Neural crest cell (in vitro differentiated cells): ENCODE measurements around the gene SEMA5B. TPM values are rescaled to one million over a fixed set of nuclear protein-coding genes. Genes with fewer than 3 reads are reported as not detected.

Experiments
- DNase-seq: peaks from one replicate; pipeline ENCODE4 v3.0.0; 2021; ENCODE audit warnings: low read depth, mixed read lengths, low spot score
- H3K27ac Mint-ChIP-seq: one replicate; pipeline ENCODE4 v1.8.0; 2021; ENCODE audit warnings: mild to moderate bottlenecking, mixed read lengths; ENCODE audit not compliant: unreplicated experiment
- H3K27me3 Mint-ChIP-seq: 2 replicates; pipeline ENCODE4 v1.8.0; 2021; ENCODE audit warnings: low read depth, mild to moderate bottlenecking, mixed read lengths
- H3K36me3 Mint-ChIP-seq: 2 replicates; pipeline ENCODE4 v1.8.0; 2021; ENCODE audit warnings: low read depth, mild to moderate bottlenecking, mixed read lengths
- H3K4me1 Mint-ChIP-seq: 2 replicates; pipeline ENCODE4 v1.8.0; 2021; ENCODE audit warnings: mixed read lengths
- H3K4me3 Mint-ChIP-seq: one replicate; pipeline ENCODE4 v1.8.0; 2021; ENCODE audit warnings: mild to moderate bottlenecking, mixed read lengths
- H3K9me3 Mint-ChIP-seq: 2 replicates; pipeline ENCODE4 v1.8.0; 2021; ENCODE audit warnings: mixed read lengths
- CTCF ChIP-seq: fragments of 200-600 bp; sonication (generic); conservative IDR thresholded peaks from 2 replicates; pipeline ENCODE4 v1.5.0; 2021; ENCODE audit warnings: antibody characterized with exemption, mild to moderate bottlenecking
- total RNA-seq: library from RNA; stranded (reverse); gene quantifications from 2 replicates; pipeline ENCODE4 v1.2.1, GENCODE V29; 2021

SEMA5B gene
- total RNA-seq, 1 donor from 2014 or later = 57.3 TPM

- Mint-ChIP-seq H3K4me1 (no peaks in the 10 kb centered on the region), H3K9me3 (no peaks in the 10 kb centered on the region), H3K36me3 (no peaks in the 10 kb centered on the region), H3K27ac (no peak overlapping the region), H3K4me3 (no peak overlapping the region), H3K27me3 (peaks cover 5% of the 10 kb centered on the region)
- TF ChIP-seq CTCF = no peak
- no peak for DNase-seq
These were observed 111.0 kb downstream of the SEMA5B start for GRCh38 chr3:122916580-122916979.

GRCh38 chr3:122916084-122916483 lies 111.5 kb downstream of the SEMA5B start:
- Mint-ChIP-seq H3K4me3 (no peak overlapping the region), H3K4me1 (no peaks in the 10 kb centered on the region), H3K36me3 (no peaks in the 10 kb centered on the region), H3K9me3 (no peaks in the 10 kb centered on the region), H3K27me3 (no peaks in the 10 kb centered on the region), H3K27ac (no peak overlapping the region)
- no peak for DNase-seq
- no peak for TF ChIP-seq CTCF

GRCh38 chr3:122915300-122916055 lies 112.1 kb downstream of the SEMA5B start:
- no peak for DNase-seq
- Mint-ChIP-seq H3K9me3 (no peaks in the 10 kb centered on the region), H3K4me1 (no peaks in the 10 kb centered on the region), H3K27ac (no peak overlapping the region), H3K36me3 (no peaks in the 10 kb centered on the region), H3K27me3 (no peaks in the 10 kb centered on the region), H3K4me3 (no peak overlapping the region)
- no peak for TF ChIP-seq CTCF

- DNase-seq = no peak
- H3K4me1 Mint-ChIP-seq = no peaks in the 10 kb centered on the region
- H3K27me3 Mint-ChIP-seq = no peaks in the 10 kb centered on the region
- TF ChIP-seq CTCF = no peak
- H3K36me3 Mint-ChIP-seq = peaks cover 5% of the 10 kb centered on the region
- no peak overlapping the region for H3K4me3 Mint-ChIP-seq
- no peak overlapping the region for H3K27ac Mint-ChIP-seq
- H3K9me3 Mint-ChIP-seq = no peaks in the 10 kb centered on the region
These were observed 113.9 kb downstream of the SEMA5B start for GRCh38 chr3:122913539-122914100.

GRCh38 chr3:122912772-122913538 lies 114.6 kb downstream of the SEMA5B start:
- H3K9me3 Mint-ChIP-seq = no peaks in the 10 kb centered on the region
- H3K27me3 Mint-ChIP-seq = no peaks in the 10 kb centered on the region
- no peak overlapping the region for H3K4me3 Mint-ChIP-seq
- no peak for DNase-seq
- no peak for TF ChIP-seq CTCF
- no peak overlapping the region for H3K27ac Mint-ChIP-seq
- no peaks in the 10 kb centered on the region for H3K4me1 Mint-ChIP-seq
- peaks cover 5% of the 10 kb centered on the region for H3K36me3 Mint-ChIP-seq
